HEK293 (cell line): ENCODE results near the gene MARCKSL1.

ENCODE experiments used
- KLF16 ChIP-seq: fragments of 450-650 bp; formaldehyde crosslinking; IDR thresholded peaks from 2 replicates; pipeline ENCODE4 v1.5.1; 2017; ENCODE audit warnings: missing biosample characterization, missing genetic modification characterization
- SCRT1 ChIP-seq: fragments of 450-650 bp; formaldehyde crosslinking; IDR thresholded peaks from 2 replicates; pipeline ENCODE4 v1.5.1; 2016; ENCODE audit warnings: missing biosample characterization, missing genetic modification characterization, borderline replicate concordance
- TCF7L2 ChIP-seq: IDR thresholded peaks from 2 replicates; pipeline ENCODE4 v1.6.1; 2011; ENCODE audit warnings: low read depth, mild to moderate bottlenecking, inconsistent platforms, low read length, moderate library complexity, borderline replicate concordance
- YY1 ChIP-seq: fragments of 450-650 bp; formaldehyde crosslinking; IDR thresholded peaks from 2 replicates; pipeline ENCODE4 v1.5.1; 2018; ENCODE audit warnings: missing biosample characterization, missing genetic modification characterization
- ZBTB7A ChIP-seq: fragments of 450-650 bp; formaldehyde crosslinking; IDR thresholded peaks from 2 replicates; pipeline ENCODE4 v1.5.1; 2016; ENCODE audit warnings: low read depth, missing biosample characterization, missing genetic modification characterization
- ZNF24 ChIP-seq: fragments of 450-650 bp; formaldehyde crosslinking; IDR thresholded peaks from 2 replicates; pipeline ENCODE4 v1.5.1; 2016; ENCODE audit warnings: missing biosample characterization, missing genetic modification characterization
- ZNF292 ChIP-seq: fragments of 450-650 bp; formaldehyde crosslinking; IDR thresholded peaks from 2 replicates; pipeline ENCODE4 v1.5.1; 2016; ENCODE audit warnings: low read depth, missing biosample characterization, missing genetic modification characterization, borderline replicate concordance
- ZNF335 ChIP-seq: fragments of 450-650 bp; formaldehyde crosslinking; conservative IDR thresholded peaks from 2 replicates; pipeline ENCODE4 v1.5.1; 2016; ENCODE audit warnings: missing biosample characterization, missing genetic modification characterization
- ZNF654 ChIP-seq: fragments of 450-650 bp; formaldehyde crosslinking; IDR thresholded peaks from 2 replicates; pipeline ENCODE4 v1.5.1; 2016; ENCODE audit warnings: low read depth, missing biosample characterization, missing genetic modification characterization
- ZNF776 ChIP-seq: fragments of 450-650 bp; formaldehyde crosslinking; IDR thresholded peaks from 2 replicates; pipeline ENCODE4 v1.5.0; 2017; ENCODE audit warnings: missing biosample characterization, missing genetic modification characterization, borderline replicate concordance
- TF ChIP-seq, protein P1 (sequence below): fragments of 450-650 bp; formaldehyde crosslinking; IDR thresholded peaks from 2 replicates; pipeline ENCODE4 v1.5.1; 2016; ENCODE audit warnings: missing biosample characterization, missing genetic modification characterization
- TF ChIP-seq, protein P2 (sequence below): fragments of 450-650 bp; formaldehyde crosslinking; IDR thresholded peaks from 2 replicates; pipeline ENCODE4 v1.5.1; 2016; ENCODE audit warnings: missing biosample characterization, missing genetic modification characterization
- TF ChIP-seq, protein P3 (sequence below): fragments of 450-650 bp; formaldehyde crosslinking; IDR thresholded peaks from 2 replicates; pipeline ENCODE4 v1.5.1; 2016; ENCODE audit warnings: missing biosample characterization, missing genetic modification characterization

DNA sequence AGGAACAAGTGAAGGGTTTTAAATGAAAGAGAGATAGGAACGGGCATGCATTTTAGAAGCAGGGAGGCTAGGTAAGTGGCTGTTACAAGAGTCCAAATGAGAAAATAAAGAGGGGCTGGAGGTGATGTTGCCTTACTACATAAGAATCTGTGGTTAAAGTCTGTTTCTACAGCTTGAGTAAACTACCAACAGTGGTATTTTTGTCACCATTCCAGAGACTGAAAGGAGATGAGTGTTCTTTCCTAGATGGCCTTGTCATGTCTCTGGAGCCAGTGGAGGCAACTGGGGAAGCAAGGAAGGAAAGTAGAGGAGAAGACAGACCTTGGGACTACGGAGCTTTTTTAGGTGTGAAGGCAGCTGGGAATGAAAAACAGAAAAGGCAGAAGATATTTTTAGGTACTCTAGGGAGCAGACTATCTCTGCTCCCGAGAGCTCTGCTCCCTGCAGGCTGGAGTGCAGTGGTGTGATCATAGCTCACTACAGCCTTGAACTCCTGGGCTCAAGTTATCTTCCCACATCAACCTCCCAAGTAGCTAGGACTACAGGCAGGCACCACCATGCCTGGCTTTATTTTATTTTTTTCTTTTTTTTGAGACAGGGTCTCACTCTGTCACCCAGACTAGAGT, 31.9 kb downstream of the MARCKSL1 start:
- TF ChIP-seq, protein P1, sequence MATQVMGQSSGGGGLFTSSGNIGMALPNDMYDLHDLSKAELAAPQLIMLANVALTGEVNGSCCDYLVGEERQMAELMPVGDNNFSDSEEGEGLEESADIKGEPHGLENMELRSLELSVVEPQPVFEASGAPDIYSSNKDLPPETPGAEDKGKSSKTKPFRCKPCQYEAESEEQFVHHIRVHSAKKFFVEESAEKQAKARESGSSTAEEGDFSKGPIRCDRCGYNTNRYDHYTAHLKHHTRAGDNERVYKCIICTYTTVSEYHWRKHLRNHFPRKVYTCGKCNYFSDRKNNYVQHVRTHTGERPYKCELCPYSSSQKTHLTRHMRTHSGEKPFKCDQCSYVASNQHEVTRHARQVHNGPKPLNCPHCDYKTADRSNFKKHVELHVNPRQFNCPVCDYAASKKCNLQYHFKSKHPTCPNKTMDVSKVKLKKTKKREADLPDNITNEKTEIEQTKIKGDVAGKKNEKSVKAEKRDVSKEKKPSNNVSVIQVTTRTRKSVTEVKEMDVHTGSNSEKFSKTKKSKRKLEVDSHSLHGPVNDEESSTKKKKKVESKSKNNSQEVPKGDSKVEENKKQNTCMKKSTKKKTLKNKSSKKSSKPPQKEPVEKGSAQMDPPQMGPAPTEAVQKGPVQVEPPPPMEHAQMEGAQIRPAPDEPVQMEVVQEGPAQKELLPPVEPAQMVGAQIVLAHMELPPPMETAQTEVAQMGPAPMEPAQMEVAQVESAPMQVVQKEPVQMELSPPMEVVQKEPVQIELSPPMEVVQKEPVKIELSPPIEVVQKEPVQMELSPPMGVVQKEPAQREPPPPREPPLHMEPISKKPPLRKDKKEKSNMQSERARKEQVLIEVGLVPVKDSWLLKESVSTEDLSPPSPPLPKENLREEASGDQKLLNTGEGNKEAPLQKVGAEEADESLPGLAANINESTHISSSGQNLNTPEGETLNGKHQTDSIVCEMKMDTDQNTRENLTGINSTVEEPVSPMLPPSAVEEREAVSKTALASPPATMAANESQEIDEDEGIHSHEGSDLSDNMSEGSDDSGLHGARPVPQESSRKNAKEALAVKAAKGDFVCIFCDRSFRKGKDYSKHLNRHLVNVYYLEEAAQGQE = no peak
- no peak for TF ChIP-seq TCF7L2
- TF ChIP-seq ZNF24 (tag by site-specific recombination) = no peak
- TF ChIP-seq, protein P2, sequence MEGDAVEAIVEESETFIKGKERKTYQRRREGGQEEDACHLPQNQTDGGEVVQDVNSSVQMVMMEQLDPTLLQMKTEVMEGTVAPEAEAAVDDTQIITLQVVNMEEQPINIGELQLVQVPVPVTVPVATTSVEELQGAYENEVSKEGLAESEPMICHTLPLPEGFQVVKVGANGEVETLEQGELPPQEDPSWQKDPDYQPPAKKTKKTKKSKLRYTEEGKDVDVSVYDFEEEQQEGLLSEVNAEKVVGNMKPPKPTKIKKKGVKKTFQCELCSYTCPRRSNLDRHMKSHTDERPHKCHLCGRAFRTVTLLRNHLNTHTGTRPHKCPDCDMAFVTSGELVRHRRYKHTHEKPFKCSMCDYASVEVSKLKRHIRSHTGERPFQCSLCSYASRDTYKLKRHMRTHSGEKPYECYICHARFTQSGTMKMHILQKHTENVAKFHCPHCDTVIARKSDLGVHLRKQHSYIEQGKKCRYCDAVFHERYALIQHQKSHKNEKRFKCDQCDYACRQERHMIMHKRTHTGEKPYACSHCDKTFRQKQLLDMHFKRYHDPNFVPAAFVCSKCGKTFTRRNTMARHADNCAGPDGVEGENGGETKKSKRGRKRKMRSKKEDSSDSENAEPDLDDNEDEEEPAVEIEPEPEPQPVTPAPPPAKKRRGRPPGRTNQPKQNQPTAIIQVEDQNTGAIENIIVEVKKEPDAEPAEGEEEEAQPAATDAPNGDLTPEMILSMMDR (tag by site-specific recombination) = no peak
- no peak for TF ChIP-seq ZNF292
- TF ChIP-seq KLF16 (tag by site-specific recombination) = no peak
- no peak for TF ChIP-seq ZNF335
- TF ChIP-seq ZNF654 (tag by site-specific recombination) = no peak
- TF ChIP-seq ZBTB7A (tag by site-specific recombination) = no peak
- TF ChIP-seq, protein P3, sequence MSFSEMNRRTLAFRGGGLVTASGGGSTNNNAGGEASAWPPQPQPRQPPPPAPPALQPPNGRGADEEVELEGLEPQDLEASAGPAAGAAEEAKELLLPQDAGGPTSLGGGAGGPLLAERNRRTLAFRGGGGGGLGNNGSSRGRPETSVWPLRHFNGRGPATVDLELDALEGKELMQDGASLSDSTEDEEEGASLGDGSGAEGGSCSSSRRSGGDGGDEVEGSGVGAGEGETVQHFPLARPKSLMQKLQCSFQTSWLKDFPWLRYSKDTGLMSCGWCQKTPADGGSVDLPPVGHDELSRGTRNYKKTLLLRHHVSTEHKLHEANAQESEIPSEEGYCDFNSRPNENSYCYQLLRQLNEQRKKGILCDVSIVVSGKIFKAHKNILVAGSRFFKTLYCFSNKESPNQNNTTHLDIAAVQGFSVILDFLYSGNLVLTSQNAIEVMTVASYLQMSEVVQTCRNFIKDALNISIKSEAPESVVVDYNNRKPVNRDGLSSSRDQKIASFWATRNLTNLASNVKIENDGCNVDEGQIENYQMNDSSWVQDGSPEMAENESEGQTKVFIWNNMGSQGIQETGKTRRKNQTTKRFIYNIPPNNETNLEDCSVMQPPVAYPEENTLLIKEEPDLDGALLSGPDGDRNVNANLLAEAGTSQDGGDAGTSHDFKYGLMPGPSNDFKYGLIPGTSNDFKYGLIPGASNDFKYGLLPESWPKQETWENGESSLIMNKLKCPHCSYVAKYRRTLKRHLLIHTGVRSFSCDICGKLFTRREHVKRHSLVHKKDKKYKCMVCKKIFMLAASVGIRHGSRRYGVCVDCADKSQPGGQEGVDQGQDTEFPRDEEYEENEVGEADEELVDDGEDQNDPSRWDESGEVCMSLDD (tag by site-specific recombination) = no peak
- no peak for TF ChIP-seq SCRT1
- no peak for TF ChIP-seq ZNF776
- TF ChIP-seq YY1 (tag by site-specific recombination) = no peak
